GM18505 (cell line): Measurements from ENCODE around the gene PRR20G.

ENCODE experiments used
- ATAC-seq: cut with Tn5 transposase; IDR thresholded peaks from one replicate; pipeline ENCODE4 v1.9.1; 2021; ENCODE audit not compliant: unreplicated experiment
- POLR2A ChIP-seq: IDR thresholded peaks from 4 replicates; pipeline ENCODE4 v1.6.1; 2011; ENCODE audit warnings: borderline replicate concordance; ENCODE audit not compliant: insufficient read depth, insufficient read length; ENCODE audit errors: extremely low read depth

The PRR20G gene

GRCh38 chr3:127254033-127254644, 33.7 kb downstream of the PRR20G start:
- TF ChIP-seq POLR2A, result no peak
- no peak for ATAC-seq

DNA sequence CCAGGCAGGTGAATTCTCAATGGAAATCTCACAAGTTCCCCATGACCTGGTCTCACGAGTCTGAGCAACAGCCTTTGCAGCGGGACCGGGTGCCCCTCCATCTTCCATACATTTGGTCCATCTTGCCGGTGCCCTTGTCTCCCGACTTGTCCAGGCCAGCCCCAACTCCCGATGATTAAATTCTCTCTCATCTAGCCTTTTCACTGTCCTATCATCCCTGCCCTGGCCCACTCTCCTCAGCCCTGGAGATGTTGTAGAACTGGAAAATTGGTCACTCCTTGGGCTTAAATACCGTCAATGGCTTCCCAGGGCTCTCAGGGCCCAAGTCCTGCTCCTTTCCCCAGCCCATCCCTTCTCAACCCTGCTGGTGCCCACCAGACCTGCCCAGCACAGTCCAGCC, 34.4 kb downstream of the PRR20G start:
- no peak for ATAC-seq
- no peak for TF ChIP-seq POLR2A

DNA sequence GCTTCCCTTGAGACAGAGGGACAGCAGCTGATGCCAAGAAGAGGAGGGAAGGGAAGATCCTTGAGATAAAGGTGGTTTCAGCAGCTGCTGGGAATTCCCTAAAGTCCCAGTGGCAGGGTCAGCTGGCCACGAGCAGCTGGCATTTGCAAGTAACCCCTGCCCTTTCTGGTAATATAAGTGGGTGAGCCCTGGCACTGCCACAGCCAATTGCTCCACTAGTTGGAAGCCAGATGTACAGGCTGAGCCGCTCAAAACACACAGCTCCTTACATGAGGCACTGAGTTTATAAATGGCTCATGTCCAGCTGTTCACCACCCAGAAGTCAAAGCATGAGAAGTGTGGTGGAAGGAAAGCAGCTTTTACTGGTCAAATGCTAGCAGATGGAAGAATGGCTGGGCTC, 35.4 kb downstream of the PRR20G start:
- ATAC-seq, result no peak
- TF ChIP-seq POLR2A, result no peak

GRCh38 chr3:127250032-127250431, 37.8 kb downstream of the PRR20G start:
- no peak for TF ChIP-seq POLR2A
- no peak for ATAC-seq

GRCh38 chr3:127247292-127247691, 40.6 kb downstream of the PRR20G start:
- TF ChIP-seq POLR2A, result no peak
- no peak for ATAC-seq

GRCh38 chr3:127238602-127239001, 49.2 kb downstream of the PRR20G start:
- TF ChIP-seq POLR2A, result no peak

DNA sequence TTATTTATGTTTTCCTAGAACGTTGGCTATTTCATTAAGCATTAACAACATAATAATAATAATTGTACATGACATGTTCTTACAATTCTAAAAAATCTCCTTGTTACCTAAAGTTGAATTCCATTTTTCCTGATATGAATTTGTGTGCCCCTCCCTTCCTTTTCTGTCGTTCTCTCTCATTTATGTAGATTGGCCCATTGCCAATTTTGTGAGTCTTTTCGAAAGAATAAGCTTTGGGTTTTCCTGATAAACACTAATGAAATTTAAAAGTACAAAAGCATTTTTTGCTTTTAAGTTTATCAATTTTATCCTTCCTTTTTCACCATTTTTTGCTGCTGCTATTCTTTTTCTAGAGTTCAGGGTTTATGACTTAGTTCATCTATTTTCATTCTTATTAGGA, 50.0 kb downstream of the PRR20G start:
- ATAC-seq, result no peak
- TF ChIP-seq POLR2A, result no peak

More at GRCh38 chr3:127238602-127239001, 49.2 kb downstream of the PRR20G start:
- no peak for ATAC-seq

- no peak for TF ChIP-seq POLR2A
- no peak for ATAC-seq
These were observed 52.1 kb downstream of the PRR20G start for GRCh38 chr3:127235706-127236105.

GRCh38 chr3:127234778-127235177, 53.1 kb downstream of the PRR20G start:
- TF ChIP-seq POLR2A, result no peak
- no peak for ATAC-seq
